GM19324 (cell line): ENCODE measurements around the gene SCP2.

ENCODE experiments used
- ATAC-seq: cut with Tn5 transposase; IDR thresholded peaks from one replicate; pipeline ENCODE4 v1.9.1; 2021; ENCODE audit warnings: mild to moderate bottlenecking, moderate library complexity; ENCODE audit not compliant: unreplicated experiment, low FRiP score

SCP2 gene

GRCh38 chr1:53091841-53092645 lies 165.0 kb downstream of the SCP2 start:
- no peak for ATAC-seq

- ATAC-seq, result no peak
These were observed 165.8 kb downstream of the SCP2 start for GRCh38 chr1:53092659-53093450.

GRCh38 chr1:53093451-53093754 lies 166.3 kb downstream of the SCP2 start:
- no peak for ATAC-seq

- no peak for ATAC-seq
These were observed 166.9 kb downstream of the SCP2 start for GRCh38 chr1:53093778-53094532.

GRCh38 chr1:53094533-53094919 lies 167.4 kb downstream of the SCP2 start:
- ATAC-seq, result no peak
